Sigmoid colon (tissue), 7 donors: Measurements from ENCODE around the gene CTRB1. TPM values are rescaled to one million over a fixed set of nuclear protein-coding genes. Genes with fewer than 3 reads are reported as not detected.

ENCODE experiments used
- DNase-seq: peaks from one replicate; pipeline ENCODE4 v3.0.0-alpha.2; 2019
- H3K27ac ChIP-seq, 4 donors: fragments of 200-600 bp; sonication (generic); one replicate each; pipeline ENCODE4 v1.5.1; 2016 to 2019; ENCODE audit warnings: mild to moderate bottlenecking in 1 of 4
- H3K27me3 ChIP-seq, 3 donors: fragments of 200-600 bp; sonication (generic); one replicate each; pipeline ENCODE4 v1.5.1; 2019; ENCODE audit warnings: mild to moderate bottlenecking in 1 of 3
- H3K36me3 ChIP-seq, 4 donors: fragments of 200-600 bp; sonication (generic); one replicate each; pipeline ENCODE4 v1.5.1; 2016 to 2019
- H3K4me1 ChIP-seq, 4 donors: fragments of 200-600 bp; sonication (generic); one replicate each; pipeline ENCODE4 v1.5.1; 2017 to 2019
- H3K4me3 ChIP-seq, 4 donors: fragments of 200-600 bp; sonication (generic); one replicate each; pipeline ENCODE4 v1.5.1; 2017 to 2019; ENCODE audit warnings: mild to moderate bottlenecking in 2 of 4, moderate library complexity in 1 of 4
- H3K9me3 ChIP-seq, 4 donors: fragments of 200-600 bp in 3 of 4; sonication (generic) in 3 of 4; one replicate each; pipeline versions ENCODE4 v1.5.1 to v1.6.1; 2013 to 2019
- CTCF ChIP-seq, 4 experiments: fragments of 450-650 bp in 3 of 4; fragments of 200-600 bp in 1 of 4; IDR thresholded peaks; one replicate each; pipeline ENCODE4 v1.5.1; 2016 to 2019; ENCODE audit warnings: antibody characterized with exemption in 4 of 4, mild to moderate bottlenecking in 3 of 4, moderate library complexity in 2 of 4
- EP300 ChIP-seq, 4 donors: sonication (generic); formaldehyde crosslinking; IDR thresholded peaks; one replicate each; pipeline ENCODE4 v1.6.1; 2017; ENCODE audit warnings: antibody characterized with exemption in 4 of 4
- POLR2A ChIP-seq, 2 donors: fragments of 450-650 bp; IDR thresholded peaks; one replicate each; pipeline ENCODE4 v1.6.1; 2016; ENCODE audit warnings: antibody characterized with exemption in 2 of 2, mild to moderate bottlenecking in 2 of 2, moderate library complexity in 2 of 2
- POLR2AphosphoS5 ChIP-seq, 4 donors: sonication (generic); formaldehyde crosslinking; IDR thresholded peaks; one replicate each; pipeline ENCODE4 v1.6.1; 2017; ENCODE audit warnings: antibody characterized with exemption in 4 of 4
- WGBS, 2 donors: extraction: QIAGEN DNeasy Blood & Tissue Kit; methylation state at CpG; one replicate each; pipeline ENCODE4 v1.1.7; 2013; 5-methylcytosine and 5-hydroxymethylcytosine counted together
- intact Hi-C: fragments of 100-400 bp; cut with DNase I; formaldehyde crosslinking; loops from one replicate; pipeline ENCODE4 v1.15.1; 2023
- polyA plus RNA-seq, 3 donors: library from polyadenylated mRNA; stranded (reverse); fragments of 200-250 nt; gene quantifications; one replicate each; pipeline ENCODE4 v1.2.3, GENCODE V29; 2013
- total RNA-seq, 4 donors: library from RNA; depleted of rRNA; stranded (reverse); fragments of >200 nt; gene quantifications; one replicate each; pipeline ENCODE4 v1.1.0, GENCODE V29; 2016
- donor health status: healthy with polysubstance abuse.
- donor health status: Bipolar disorder and iron deficiency.
- donor health status: healthy.

Gene CTRB1
- total and polyA plus RNA-seq, 7 donors, result 0.48 to 16.8 TPM; not detected in 5

GRCh38 chr16:75256059-75256571, 37.3 kb downstream of the CTRB1 start:
- H3K36me3 ChIP-seq, result no peaks in the 10 kb centered on the region
- H3K4me3 ChIP-seq, result no peak overlapping the region
- no peak for TF ChIP-seq EP300 (IDR thresholded peaks at IDR 0.05)
- TF ChIP-seq CTCF (IDR thresholded peaks at IDR 0.05), result no peak
- TF ChIP-seq POLR2AphosphoS5 (IDR thresholded peaks at IDR 0.05), result no peak
- TF ChIP-seq POLR2A (IDR thresholded peaks at IDR 0.05), result no peak
- intact Hi-C loops, result no loop called here
- WGBS, 2 donors, result 79 to 80% methylated on average over 12 of the region's 12 CpGs
- no peaks in the 10 kb centered on the region for H3K9me3 ChIP-seq
- no peaks in the 10 kb centered on the region for H3K27me3 ChIP-seq
- H3K27ac ChIP-seq, result peak overlapping the region; percentile 20 to 96 (median 92)
- peak; percentile 70 for DNase-seq
- peaks cover 0 to 91% (median 81%) of the 10 kb centered on the region in 4 donors for H3K4me1 ChIP-seq

- intact Hi-C loops, result no loop called here
- TF ChIP-seq POLR2A (IDR thresholded peaks at IDR 0.05) (no peak), EP300 (IDR thresholded peaks at IDR 0.05) (no peak), POLR2AphosphoS5 (IDR thresholded peaks at IDR 0.05) (no peak), CTCF (IDR thresholded peaks at IDR 0.05) (no peak)
- WGBS, 2 donors, result 56% methylated on average over 14 of the region's 14 CpGs
- Histone ChIP-seq H3K4me3 (peak overlapping the region in 1 of 4 donors; percentile 4), H3K27ac (peak overlapping the region; percentile 20 to 96 (median 76)), H3K36me3 (no peaks in the 10 kb centered on the region), H3K4me1 (peaks cover 0 to 95% (median 84%) of the 10 kb centered on the region in 4 donors), H3K9me3 (no peaks in the 10 kb centered on the region), H3K27me3 (no peaks in the 10 kb centered on the region)
- DNase-seq, result peak; percentile 75
Measured at GRCh38 chr16:75256696-75257343, 38.0 kb downstream of the CTRB1 start.

GRCh38 chr16:75257886-75258806, 39.4 kb downstream of the CTRB1 start:
- no peaks in the 10 kb centered on the region for H3K27me3 ChIP-seq
- no peaks in the 10 kb centered on the region for H3K36me3 ChIP-seq
- DNase-seq, result peak; percentile 61
- H3K27ac ChIP-seq, result no peak overlapping the region
- H3K4me3 ChIP-seq, result no peak overlapping the region
- intact Hi-C loops, result no loop called here
- 88 to 93% methylated on average over 21 of the region's 21 CpGs for WGBS, 2 donors
- no peaks in the 10 kb centered on the region for H3K9me3 ChIP-seq
- TF ChIP-seq POLR2AphosphoS5 (IDR thresholded peaks at IDR 0.05) (no peak), CTCF (IDR thresholded peaks at IDR 0.05) (no peak), EP300 (IDR thresholded peaks at IDR 0.05) (no peak), POLR2A (IDR thresholded peaks at IDR 0.05) (no peak)
- peaks cover 0 to 95% (median 84%) of the 10 kb centered on the region in 4 donors for H3K4me1 ChIP-seq

- intact Hi-C loops, result no loop called here
- Histone ChIP-seq H3K4me1 (peaks cover 0 to 95% (median 84%) of the 10 kb centered on the region in 4 donors), H3K9me3 (no peaks in the 10 kb centered on the region), H3K27me3 (no peaks in the 10 kb centered on the region), H3K27ac (no peak overlapping the region), H3K4me3 (no peak overlapping the region), H3K36me3 (no peaks in the 10 kb centered on the region)
- TF ChIP-seq CTCF (IDR thresholded peaks at IDR 0.05) (no peak), EP300 (IDR thresholded peaks at IDR 0.05) (no peak), POLR2A (IDR thresholded peaks at IDR 0.05) (no peak), POLR2AphosphoS5 (IDR thresholded peaks at IDR 0.05) (no peak)
- no peak for DNase-seq
- WGBS, 2 donors, result 84 to 94% methylated on average over 6 of the region's 6 CpGs
Measured at GRCh38 chr16:75258807-75259141, 40.0 kb downstream of the CTRB1 start.
